Right renal cortex interstitium (tissue), 3 donors: ENCODE results near the gene PSMA8. TPM values are rescaled to one million over a fixed set of nuclear protein-coding genes. Genes with fewer than 3 reads are reported as not detected.
A peak's percentile ranks its signal among the peaks of the same experiment; 100 is the strongest.
"Not testable (repeated sequence)": the region's sequence is repeated elsewhere in the genome, so short reads cannot be mapped to it uniquely, and the experiment has no call there.

Experiments used
- DNase-seq, 3 donors: peaks; one replicate each; pipeline ENCODE4 v3.0.0-alpha.2; 2013; ENCODE audit warnings: low read depth in 3 of 3, low spot score in 2 of 3
- polyA plus RNA-seq, 3 donors: library from polyadenylated mRNA; unstranded; fragments of 120-200 nt; gene quantifications; one replicate each; pipeline ENCODE4 v1.2.1, GENCODE V29; 2013; ENCODE audit not compliant: insufficient read length in 3 of 3

The PSMA8 gene
- polyA plus RNA-seq = not detected

DNA sequence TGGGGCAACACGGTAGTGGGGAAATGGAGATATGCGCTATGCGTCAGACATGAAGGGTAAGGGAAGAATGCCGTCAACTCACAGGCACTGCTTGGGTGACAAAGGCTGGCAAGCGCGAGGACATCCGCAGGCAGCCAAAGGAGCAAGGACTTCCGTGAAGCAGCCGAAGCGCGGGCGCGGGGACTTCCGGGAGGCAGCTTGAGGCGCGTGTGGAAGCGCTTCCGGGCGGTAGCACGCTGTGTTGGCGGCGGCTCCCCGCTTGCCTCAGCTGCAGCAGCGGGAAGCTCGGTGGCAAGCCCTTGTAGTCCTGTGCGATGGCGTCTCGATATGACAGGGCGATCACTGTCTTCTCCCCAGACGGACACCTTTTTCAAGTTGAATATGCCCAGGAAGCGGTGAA, at the start of gene PSMA8:
PSMA8 (plus strand) TSS at position 218 of the 400 bp plus-strand sequence; CDS start at position 315, 97 bp downstream.
- no peak for DNase-seq

DNA sequence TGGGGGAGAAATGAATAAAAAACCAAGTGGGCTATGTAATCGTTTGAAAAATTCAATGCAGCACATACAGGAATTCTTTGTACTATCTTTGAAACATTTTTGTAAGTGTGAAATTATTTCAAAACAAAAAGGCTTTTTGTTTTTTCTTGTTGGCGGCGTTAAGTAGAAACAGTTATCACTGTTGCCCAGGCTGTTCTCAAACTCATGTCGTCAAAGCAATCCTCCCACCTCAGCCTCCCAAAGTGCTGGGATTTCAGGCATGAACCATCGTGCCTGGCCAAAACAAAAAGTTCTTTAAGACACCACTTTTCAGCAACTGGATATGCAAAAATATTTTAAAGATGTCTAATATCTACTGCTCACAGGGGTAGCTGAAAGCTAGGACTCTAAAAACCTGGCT, 48.6 kb upstream of the PSMA8 start:
- DNase-seq = no peak

DNA sequence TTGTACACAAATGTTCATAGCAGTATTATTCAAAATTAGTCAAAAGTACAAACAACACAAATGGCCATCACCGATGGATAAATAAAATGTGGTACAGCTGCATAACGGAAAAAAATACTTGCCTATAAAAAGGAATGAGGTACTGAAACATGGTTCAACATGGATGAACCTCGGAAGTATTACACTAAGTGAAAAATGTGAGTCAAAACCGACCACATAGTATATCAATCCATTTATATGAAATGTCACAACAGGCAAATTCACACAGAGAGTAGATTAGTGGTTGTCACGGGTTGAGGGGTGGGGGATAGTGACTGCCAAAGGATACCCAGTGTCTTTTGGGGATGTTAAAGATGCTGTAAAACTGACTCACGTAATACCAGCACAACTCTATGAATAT, 46.7 kb upstream of the PSMA8 start:
- DNase-seq = no peak

DNA sequence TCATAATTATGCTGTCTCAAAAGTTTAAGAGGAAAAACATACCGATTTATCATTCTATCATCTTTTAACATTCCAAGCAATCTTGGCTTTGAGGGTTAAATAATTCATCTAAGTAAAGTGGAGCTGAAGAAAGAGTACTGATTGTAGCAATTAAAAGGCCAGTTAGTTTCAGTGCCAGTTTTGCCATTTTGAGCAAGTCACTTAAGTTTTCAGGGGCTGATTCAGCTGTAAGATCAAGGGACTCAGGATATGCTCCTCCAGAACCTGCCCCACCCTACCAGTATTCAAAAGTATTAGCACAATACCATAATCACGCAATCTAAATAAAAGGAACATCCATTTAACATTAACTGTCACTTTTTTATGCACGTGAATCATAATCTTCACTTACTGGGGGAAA, 45.2 kb upstream of the PSMA8 start:
- no peak for DNase-seq

DNA sequence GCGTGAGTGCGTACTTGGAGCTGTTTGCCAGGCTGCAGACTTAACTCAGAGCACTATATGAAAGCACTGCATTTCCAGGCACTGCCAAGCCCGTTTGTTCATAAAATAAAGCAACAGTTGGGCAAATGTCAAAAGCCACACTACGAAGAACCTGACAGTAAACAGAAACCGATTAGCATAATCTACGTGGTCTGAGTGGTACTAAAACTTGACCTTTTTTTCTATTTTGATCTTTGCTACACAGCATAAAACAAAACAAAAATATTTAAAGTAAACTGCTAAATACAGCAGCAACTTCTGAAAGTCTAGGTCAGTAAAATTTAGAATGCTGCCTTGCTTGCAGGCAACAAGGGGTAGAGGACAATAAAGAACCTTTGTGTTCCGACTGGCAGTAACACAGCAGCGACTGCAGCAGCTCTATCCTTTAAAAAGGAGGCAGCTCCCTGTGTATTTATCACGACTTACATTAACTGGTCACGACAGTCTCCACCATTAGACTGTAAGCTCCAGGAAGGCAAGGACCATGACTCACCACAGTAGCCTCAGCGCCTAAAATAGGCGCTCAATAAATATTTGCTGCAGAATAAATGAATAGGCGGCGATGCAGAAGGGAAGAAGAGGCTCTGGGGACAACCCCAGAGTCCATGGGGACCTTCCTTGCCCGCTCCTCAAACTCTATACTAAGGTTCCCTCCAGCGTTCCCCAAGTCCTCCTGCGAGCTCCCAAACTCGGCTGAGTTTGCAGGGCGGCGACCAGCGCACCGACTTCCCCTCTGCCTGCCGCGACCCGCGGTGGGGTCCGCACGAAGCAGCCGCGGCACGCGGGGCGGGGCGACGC, 44.2 kb upstream of the PSMA8 start:
- peak in 2 of 3 donors; percentile 15 to 19 for DNase-seq

DNA sequence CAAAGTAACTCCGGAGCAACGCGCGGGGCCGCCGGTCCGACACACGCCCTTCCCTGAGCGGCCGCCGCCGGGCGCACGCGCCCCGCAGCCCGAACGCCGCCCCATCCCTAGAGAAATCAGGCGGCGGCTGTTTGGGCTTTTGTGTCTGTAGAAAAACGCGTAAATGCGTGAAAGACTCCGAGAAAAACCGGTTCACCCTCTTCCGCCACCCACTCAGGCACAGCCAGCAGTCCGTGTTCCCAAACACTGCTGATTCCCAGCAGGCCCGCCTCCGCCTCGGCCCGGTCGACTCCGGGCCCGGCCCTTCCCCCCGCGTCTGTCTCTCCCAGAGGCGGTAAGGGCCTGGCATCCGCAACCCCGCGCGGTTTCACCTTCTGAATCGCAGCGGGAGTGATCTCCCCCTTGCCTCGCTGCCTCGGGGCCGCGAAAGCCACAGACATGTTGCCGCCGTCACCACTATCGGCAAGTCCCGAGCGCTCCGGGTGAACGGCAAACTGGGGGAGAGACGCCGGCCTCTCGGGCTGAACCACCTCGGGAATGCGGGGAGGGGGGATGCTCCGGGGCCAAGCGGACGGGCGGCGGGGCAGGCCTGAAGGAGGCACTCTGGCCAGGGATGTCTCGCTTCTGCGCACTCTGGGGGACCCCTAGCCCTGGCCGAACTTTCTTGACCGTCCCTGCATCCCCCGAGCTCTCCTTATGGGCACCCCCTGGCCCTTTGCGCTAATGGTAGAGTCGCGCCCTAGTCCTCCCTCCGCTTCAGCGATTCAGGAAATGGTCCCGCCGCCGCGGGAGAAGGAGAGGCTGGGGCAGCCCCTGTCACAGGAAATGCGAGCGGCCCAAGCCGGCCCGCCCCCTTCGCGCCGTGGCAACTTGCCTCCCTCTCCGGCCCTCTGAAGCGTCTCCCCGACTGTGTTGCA, 43.3 kb upstream of the PSMA8 start, which contains the start of gene SS18:
SS18 (minus strand) TSS at position 484 of the 917 bp plus-strand sequence; CDS start at position 440, 44 bp downstream.
- peak; percentile 83 to 90 (median 85) for DNase-seq

DNA sequence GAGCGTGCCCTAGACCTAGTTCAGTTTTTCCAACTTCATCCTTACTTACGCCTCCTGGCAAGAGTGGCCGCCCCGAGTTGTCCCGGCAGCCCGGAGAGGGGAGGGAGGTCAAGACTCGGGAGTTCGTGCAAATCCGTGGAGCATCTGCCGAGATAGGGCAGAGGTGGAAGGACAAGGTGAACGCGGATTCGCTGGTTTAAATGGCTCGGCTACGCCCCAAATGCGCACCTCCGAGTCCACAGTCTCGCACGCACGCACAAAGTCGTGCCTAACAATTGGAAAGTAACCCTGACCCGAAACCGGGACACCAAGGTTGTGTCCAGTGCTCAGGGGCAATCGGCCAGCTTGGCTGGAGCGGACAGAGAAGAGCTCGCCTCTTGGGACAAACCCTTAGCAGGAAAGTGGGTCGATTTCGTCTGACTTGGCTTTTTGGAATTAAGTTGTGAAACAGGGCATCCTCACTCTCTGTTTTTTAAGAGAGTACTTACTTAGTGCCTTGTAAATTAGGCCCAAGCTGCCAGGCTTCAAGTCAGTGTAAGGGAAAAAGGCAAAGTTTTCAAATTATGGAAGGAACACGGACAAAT, 42.5 kb upstream of the PSMA8 start:
- no peak for DNase-seq

DNA sequence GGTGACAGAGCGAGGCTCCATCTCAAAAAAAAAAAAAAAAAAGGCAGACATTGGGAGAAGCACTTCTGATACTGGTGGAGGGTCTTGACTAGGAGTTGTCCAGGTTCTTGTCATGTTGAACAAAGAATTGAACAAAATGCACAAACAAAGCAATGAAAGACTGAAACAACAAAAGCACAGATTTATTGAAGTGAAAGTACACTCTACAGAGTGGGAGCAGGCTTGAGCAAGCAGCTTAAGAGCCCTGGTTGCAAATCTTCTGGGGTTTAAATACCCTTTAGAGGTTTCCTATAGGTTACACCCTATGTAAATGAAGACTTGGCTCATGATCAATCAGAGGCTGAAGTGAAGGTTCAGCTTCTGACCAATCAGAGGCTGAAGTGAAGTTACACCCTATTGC, 36.8 kb upstream of the PSMA8 start:
- DNase-seq = no peak

DNA sequence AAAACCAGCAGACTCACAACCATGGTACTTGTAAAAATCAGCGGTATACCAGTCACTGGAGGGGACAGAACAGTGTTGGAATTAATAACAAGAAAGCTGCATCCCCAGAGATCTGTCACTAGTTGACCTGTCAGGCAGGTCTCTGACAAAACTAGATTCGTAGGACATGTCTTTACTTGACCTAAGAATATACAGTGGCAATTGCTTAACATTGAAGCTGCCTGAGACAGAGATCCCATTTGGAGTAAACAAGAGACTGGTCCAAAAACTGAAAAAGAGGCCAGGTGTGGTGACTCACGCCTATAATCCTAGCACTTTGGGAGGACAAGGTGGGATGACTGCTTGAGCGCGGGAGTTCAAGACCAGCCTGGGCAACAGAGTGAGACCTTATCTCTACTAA, 36.1 kb upstream of the PSMA8 start:
- DNase-seq = no peak

DNA sequence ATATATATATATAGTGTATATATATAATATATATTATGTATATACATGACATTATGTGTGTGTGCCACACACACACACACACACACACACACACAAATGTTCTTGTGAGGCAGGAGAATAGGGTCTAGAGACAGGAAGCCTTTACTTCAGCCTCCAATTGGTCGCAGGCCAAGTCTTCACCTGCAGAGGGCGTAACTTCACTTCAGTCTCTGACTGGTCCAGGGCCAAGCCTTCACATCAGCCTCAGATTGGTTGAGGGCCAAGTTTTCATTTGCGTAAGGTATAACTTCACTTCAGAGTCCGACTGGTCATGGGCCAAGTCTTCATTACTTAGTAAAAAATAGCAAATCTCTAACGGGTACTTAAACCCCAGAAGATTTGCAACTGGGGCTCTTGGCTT, 30.1 kb upstream of the PSMA8 start:
- no peak for DNase-seq

DNA sequence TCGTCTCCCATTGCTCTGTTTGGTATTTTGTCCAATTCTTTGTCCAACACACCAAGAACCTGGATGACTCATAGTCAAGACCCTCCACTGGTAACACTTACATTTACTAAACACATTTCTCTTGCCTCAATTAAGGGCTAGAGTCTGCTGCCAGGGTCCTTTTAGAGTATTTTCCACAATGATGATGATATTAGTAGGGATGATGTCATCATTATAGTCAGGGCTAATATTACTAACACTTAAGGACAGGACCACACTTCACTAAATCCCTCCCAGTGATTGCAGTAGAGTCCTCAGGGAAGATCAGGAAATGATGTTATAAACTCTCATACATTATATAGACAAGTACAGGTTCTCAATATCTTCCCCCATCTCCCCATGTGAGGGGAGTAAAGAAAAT, 29.6 kb upstream of the PSMA8 start:
- DNase-seq = no peak

DNA sequence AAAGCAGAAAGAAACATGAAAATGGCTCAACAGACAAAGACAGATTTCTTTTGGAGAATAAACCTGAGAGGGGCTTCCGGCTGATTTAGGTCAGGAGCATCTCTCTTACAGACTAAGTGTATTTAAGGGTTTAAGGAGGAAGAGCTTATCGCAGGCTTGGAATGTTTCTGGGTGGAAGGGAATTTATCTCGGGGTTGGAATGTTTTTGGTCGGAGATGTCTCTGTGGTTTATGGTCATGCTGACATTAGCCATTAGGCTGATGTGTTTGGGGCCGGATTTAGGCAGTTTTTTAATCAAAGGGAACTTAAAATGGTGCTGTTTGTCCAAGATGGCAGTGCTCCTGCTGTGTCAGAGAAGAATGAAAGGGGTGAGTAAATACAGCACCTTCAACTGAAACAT, 14.4 kb upstream of the PSMA8 start:
- no peak for DNase-seq

DNA sequence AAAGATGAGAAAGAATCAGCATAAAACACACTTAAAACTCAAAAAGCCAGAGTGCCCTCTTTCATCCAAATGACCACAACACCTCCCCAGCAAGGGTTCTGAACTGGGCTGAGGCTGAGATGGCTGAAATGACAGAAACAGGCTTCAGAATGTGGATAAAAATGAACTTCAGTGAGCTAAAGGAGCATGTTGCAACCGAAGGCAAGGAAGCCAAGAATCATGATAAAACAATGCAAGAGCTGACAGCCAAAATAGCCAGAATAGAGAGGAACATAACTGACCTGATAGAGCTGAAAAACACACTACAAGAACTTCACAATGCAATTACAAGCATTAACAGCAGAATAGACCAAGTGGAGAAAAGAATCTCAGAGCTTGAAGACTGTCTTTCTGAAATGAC, 12.2 kb upstream of the PSMA8 start:
- no peak for DNase-seq

DNA sequence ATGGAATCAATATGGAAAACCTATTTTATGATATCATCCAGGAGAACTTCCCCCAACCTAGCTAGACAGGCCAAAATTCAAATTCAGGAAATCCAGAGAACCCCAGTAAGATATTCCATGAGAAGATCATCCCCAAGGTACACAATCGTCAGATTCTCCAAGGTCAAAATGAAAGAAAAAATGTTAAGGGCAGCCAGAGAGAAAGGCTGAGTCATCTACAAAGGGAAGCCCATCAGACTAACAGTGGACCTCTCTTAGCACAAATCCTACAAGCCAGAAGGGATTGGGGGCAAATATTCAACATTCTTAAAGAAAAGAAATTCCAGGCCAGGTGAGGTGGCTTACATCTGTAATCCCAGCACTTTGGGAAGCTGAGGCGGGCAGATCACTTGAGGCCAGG, 11.7 kb upstream of the PSMA8 start:
- not testable (repeated sequence) for DNase-seq

DNA sequence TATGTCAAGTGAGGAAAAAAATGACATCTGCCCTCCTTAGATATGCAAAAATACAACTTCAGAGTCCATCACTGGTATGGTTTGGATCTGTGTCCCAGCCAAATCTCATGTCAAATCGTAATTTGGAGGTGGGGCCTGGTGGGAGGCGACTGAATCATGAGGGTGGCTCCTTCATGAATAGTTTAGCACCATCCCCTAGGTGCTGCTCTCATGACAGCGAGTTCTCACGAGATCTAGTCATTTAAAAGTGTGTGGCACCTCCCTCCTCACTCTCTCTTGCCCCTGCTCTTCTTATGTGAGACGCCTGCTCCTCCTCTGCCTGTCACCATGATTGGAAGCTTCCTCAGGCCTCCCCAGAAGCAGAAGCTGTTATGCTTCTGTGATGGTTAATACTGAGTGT, 5.9 kb upstream of the PSMA8 start:
- no peak for DNase-seq

DNA sequence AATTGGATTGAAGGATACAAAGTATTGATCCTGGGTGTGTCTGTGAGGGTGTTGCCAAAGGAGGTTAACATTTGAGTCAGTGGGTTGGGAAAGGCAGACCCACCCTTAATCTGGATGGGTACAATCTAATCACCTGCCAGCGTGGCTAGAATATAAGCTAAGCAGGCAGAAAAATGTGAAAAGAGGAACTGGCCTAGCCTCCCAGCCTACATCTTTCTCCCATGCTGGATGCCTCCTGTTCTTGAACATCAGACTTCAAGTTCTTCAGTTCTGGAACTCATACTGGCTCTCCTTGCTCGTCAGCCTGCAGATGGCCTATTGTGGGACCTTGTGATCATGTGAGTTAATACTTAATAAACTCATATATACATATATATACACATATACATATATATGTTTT, 5.5 kb upstream of the PSMA8 start:
- DNase-seq = not testable (repeated sequence)

DNA sequence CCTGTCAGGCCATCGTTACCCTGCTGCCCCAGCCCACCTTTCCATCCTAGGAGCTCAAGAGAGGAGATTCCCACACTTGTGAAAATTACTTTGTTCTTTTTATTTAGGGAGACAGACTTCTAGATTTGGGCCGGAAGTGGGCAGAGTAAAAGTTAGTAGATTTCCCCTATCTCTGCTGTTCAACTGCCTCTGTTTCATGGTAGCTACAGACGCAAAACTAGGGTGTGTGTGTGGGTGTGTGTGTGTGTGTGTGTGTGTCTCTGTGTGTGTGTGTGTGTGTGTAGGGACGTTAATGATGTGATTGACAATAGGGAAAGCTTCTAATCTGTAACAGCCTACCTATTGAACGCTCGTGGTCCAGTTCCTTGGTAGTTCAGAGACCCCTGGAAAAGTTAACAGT, 438 bp downstream of the PSMA8 start:
- no peak for DNase-seq

DNA sequence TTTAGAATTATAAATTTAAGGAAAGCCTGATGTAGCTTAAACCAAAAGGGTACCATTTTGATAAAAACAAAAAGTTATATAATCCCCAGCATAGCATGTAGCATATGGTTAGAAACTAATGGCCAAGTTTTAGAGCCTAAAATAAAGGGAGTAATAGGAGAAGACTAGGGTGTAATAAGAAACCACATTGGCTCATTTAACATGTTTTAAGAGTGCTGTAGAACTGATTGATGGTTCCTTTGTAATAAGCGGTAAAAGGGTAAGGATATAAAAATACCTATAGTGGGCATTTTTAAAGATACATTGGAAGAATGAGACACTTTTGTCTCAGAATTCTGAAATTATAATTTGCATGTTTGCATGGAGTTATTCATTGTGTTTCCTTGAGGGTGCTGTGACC, 1.9 kb downstream of the PSMA8 start:
- DNase-seq = peak in 1 of 3 donors; percentile 40

DNA sequence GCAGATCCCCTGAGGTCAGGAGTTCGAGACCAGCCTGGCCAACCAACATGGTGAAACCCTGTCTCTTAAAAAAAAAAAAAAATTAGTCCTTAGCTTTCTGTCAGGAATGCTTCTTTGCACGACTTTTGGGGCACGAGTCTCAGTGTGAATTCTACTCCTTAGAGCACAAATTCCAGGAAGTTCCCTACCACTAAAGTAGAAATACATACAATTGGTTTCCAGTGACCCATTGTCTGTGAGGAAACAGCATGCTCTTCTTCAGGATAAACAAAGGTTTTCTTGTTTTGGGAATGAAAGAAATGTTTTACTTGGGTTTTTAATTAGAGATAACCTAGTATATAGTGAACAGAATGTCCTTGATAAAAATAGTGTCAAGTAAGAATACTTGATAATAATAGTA, 23.7 kb downstream of the PSMA8 start:
- DNase-seq = no peak

DNA sequence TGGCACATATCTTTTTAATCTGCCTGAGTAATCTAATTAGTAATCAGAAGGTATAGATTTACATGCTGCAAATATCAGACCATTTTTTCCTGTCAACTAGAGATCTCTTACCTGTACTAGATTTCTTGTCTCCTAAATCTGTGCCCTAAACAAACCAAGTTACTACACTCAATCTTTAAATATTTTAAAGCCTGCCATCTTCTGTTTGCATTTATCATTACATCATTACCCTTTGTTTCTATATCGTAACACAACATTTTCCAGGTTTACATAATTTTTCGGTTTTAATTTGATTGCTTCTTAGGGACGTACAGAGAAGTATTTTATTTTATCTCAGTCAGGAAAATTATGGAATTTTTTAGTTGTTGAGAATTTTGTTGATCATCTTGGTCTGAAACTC, 25.7 kb downstream of the PSMA8 start:
- DNase-seq = no peak

DNA sequence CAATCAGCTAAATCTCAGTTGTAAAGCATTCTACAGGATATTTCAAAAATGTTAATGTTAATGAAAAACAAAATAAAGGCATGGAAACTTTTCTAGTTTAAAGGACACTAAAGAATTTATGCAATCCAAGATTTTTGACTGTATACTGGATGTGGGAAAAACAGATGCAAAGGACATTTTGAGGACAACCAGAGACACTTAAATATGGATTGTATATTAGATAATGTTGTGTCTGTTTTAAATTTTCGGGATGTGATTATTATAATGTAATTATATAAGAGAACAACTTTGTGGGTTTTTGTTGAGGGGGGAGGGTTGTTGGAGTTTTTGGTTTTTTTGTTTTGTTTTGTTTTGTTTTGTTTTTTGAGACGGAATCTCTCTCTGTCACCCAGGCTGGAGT, 30.9 kb downstream of the PSMA8 start:
- no peak for DNase-seq
